Mesendoderm (in vitro differentiated cells): ENCODE results near the gene RPP25.
A peak's percentile ranks its signal among the peaks of the same experiment; 100 is the strongest.

ENCODE experiments used
- DNase-seq: peaks from one replicate; pipeline ENCODE4 v3.0.0; 2013
- H2AK5ac ChIP-seq: 2 replicates; pipeline ENCODE4 v1.6.1; 2013; ENCODE audit warnings: low read length, inconsistent platforms
- H2BK120ac ChIP-seq: 2 replicates; pipeline ENCODE4 v1.6.1; 2013; ENCODE audit warnings: low read depth, mild to moderate bottlenecking, low read length, moderate library complexity, mixed read lengths
- H2BK15ac ChIP-seq: replicated peaks from 2 replicates; pipeline ENCODE4 v1.6.1; 2013; ENCODE audit warnings: low read depth, mild to moderate bottlenecking, moderate library complexity
- H2BK5ac ChIP-seq: 2 replicates; pipeline ENCODE4 v1.6.1; 2013; ENCODE audit warnings: low read length, inconsistent platforms
- H3K18ac ChIP-seq: 2 replicates; pipeline ENCODE4 v1.6.1; 2013; ENCODE audit warnings: mild to moderate bottlenecking, low read length, mixed read lengths
- H3K23ac ChIP-seq: one replicate; pipeline ENCODE4 v1.6.1; 2013; ENCODE audit warnings: low read length
- H3K27ac ChIP-seq: 2 replicates; pipeline ENCODE4 v1.5.1; 2013; ENCODE audit warnings: low read depth, mild to moderate bottlenecking, inconsistent platforms, low read length, moderate library complexity
- H3K27me3 ChIP-seq: 2 replicates; pipeline ENCODE4 v1.6.1; 2013; ENCODE audit warnings: low read length, control low read depth, mild to moderate bottlenecking, inconsistent platforms; ENCODE audit not compliant: insufficient read depth, poor library complexity
- H3K36me3 ChIP-seq: 2 replicates; pipeline ENCODE4 v1.6.1; 2013; ENCODE audit warnings: low read length, inconsistent platforms; ENCODE audit not compliant: control insufficient read depth, insufficient read depth
- H3K4ac ChIP-seq: one replicate; pipeline ENCODE4 v1.6.1; 2013; ENCODE audit warnings: low read depth, mild to moderate bottlenecking, low read length, moderate library complexity
- H3K4me1 ChIP-seq: 2 replicates; pipeline ENCODE4 v1.6.1; 2013; ENCODE audit warnings: low read depth, low read length, inconsistent platforms; ENCODE audit not compliant: control insufficient read depth
- H3K4me2 ChIP-seq: 2 replicates; pipeline ENCODE4 v1.6.1; 2013; ENCODE audit warnings: low read length
- H3K4me3 ChIP-seq: 2 replicates; pipeline ENCODE4 v1.5.1; 2013; ENCODE audit warnings: mild to moderate bottlenecking, low read length
- H3K56ac ChIP-seq: one replicate; pipeline ENCODE4 v1.6.1; 2013; ENCODE audit warnings: low read length
- H3K79me1 ChIP-seq: 2 replicates; pipeline ENCODE4 v1.6.1; 2013; ENCODE audit warnings: low read length, inconsistent platforms
- H3K79me2 ChIP-seq: 2 replicates; pipeline ENCODE4 v1.6.1; 2013; ENCODE audit warnings: mild to moderate bottlenecking, low read length; ENCODE audit not compliant: control insufficient read depth, insufficient read depth
- H3K9ac ChIP-seq: 2 replicates; pipeline ENCODE4 v1.6.1; 2013; ENCODE audit warnings: low read length, inconsistent platforms
- H4K5ac ChIP-seq: one replicate; pipeline ENCODE4 v1.6.1; 2013; ENCODE audit warnings: low read length
- H4K8ac ChIP-seq: one replicate; pipeline ENCODE4 v1.6.1; 2013; ENCODE audit warnings: low read depth, mild to moderate bottlenecking, control low read depth, low read length, moderate library complexity
- WGBS: extraction: QIAGEN DNeasy Blood & Tissue Kit; methylation state at CpG from one replicate; pipeline ENCODE4 v1.1.7; 2013; ENCODE audit warnings: low lambda C conversion rate, missing lambda C conversion rate; ENCODE audit not compliant: insufficient coverage; ENCODE audit errors: extremely low coverage; 5-methylcytosine and 5-hydroxymethylcytosine counted together

The RPP25 gene

DNA sequence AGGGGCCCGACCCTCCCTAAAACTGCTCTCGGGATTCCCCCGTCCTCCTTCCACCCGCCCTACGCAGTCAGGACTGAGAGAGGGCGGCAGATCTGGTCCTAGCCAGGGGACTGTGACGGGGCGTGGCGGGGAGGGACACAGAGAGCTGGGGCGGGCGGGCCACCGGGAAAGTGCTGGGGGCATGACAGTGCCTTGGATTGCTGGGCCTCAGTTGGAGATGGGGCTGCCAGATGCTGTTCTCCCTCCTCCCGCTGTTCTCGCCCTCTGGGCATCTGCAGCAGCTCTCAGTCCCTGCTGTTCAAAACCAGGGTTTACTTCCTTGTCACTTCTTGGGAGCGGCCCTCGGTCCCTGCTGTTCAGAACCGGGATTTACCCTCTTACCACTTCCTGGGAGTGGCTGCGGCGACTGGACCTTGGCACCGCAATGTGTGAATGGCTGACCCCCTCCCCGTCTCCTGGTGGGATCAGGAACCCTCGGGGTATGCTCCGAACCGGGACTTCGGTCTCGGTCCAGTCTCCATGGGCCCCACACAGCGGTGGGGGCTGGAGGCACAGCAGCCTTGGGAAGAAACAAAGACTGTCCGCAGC lies 1.8 kb upstream of the RPP25 start:
- Histone ChIP-seq H2BK120ac (no peak overlapping the region), H3K4ac (no peak overlapping the region), H3K4me2 (peak overlapping the region; percentile 73), H3K27me3 (peaks cover 24% of the 10 kb centered on the region), H2AK5ac (no peak overlapping the region), H3K23ac (no peak overlapping the region), H3K36me3 (no peaks in the 10 kb centered on the region), H3K18ac (no peak overlapping the region), H3K9ac (no peak overlapping the region), H2BK15ac (no peak overlapping the region), H4K5ac (no peak overlapping the region), H4K8ac (no peak overlapping the region), H3K56ac (peak overlapping the region; percentile 0), H3K4me1 (peaks cover 12% of the 10 kb centered on the region), H3K79me2 (no peaks in the 10 kb centered on the region), H2BK5ac (no peak overlapping the region), H3K27ac (no peak overlapping the region), H3K4me3 (no peak overlapping the region), H3K79me1 (no peaks in the 10 kb centered on the region)
- WGBS, result no CpG with 5 or more reads among the region's 28 CpGs
- peak; percentile 83 for DNase-seq

DNA sequence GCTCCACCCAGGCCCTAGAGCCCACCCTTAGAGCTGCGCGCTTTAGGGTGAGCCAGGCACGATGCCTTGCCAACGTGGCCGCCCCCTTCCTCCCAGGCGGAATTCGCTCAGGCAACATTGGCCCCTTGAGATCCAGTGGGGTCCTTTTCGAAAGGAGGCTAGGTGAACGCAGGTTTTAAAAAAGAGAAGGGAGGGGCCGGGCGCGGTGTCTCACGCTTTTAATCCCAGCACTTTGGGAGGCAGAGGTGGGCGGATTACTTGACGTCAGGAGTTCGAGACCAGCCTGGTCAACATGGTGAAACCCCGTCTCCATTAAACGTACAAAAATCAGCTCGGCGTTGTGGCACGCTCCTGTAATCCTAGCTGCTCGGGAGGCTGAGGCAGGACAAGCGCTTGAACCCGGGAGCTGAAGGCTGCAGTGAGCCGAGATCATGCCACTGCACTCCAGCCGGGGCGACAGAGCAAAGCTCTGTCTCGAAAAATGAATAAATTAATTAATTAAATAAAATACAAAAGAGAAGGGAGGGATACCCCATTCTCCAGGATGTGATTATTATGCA lies 984 bp upstream of the RPP25 start:
- no peaks in the 10 kb centered on the region for H3K79me1 ChIP-seq
- no peak overlapping the region for H3K27ac ChIP-seq
- peak overlapping the region; percentile 90 for H3K4me2 ChIP-seq
- H3K23ac ChIP-seq, result no peak overlapping the region
- no peak overlapping the region for H3K18ac ChIP-seq
- no peaks in the 10 kb centered on the region for H3K79me2 ChIP-seq
- H2BK120ac ChIP-seq, result no peak overlapping the region
- H3K27me3 ChIP-seq, result peaks cover 24% of the 10 kb centered on the region
- no peak overlapping the region for H4K8ac ChIP-seq
- H2BK5ac ChIP-seq, result no peak overlapping the region
- peak overlapping the region; percentile 72 for H3K9ac ChIP-seq
- no CpG with 5 or more reads among the region's 28 CpGs for WGBS
- peak overlapping the region; percentile 85 for H3K56ac ChIP-seq
- no peak overlapping the region for H3K4ac ChIP-seq
- no peak for DNase-seq
- H2AK5ac ChIP-seq, result no peak overlapping the region
- H4K5ac ChIP-seq, result no peak overlapping the region
- no peak overlapping the region for H2BK15ac ChIP-seq
- no peaks in the 10 kb centered on the region for H3K36me3 ChIP-seq
- no peak overlapping the region for H3K4me3 ChIP-seq
- H3K4me1 ChIP-seq, result peaks cover 12% of the 10 kb centered on the region

DNA sequence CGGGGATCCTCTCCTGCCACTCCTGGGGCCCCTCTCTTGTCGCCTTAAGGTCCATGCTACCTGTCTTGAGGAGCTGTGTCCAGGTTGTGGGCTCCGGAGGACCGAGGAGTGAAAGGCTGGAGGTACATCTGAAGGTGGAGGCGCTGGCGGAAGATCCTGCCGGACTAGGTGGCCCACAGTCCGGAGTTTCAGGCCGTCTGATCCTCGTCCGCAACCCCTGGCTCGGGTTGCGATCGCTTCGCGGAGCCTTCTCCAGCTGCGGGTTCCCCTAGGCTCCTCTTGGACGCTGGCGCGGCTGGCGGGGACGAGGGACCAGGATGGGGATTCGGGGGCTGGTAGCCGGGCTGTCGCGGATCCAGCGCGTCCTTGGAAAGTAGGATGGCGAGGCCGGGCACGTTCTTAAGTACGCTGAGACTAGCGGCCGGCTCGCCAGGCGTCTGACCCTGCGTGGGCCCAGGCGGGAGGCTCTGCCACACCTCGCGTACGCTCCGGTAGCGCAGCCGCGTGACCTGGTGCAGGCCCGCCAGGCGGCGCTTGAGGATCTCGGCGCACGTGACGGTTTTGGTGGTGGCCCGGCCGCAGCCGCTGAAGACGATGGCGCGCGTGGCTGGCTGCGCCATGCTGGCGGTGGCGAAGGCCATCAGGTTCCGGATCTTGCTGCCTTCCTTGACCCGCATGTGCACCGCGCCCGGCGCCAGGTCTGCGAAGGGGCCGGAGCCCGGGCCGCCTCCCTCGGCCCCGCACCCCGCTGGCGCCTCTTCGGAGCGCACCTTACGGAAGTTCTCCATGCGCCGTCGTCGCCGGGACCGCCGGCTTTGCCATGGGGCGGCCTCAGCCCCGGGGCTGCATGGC lies 550 bp downstream of the RPP25 start:
- H3K79me1 ChIP-seq, result no peaks in the 10 kb centered on the region
- H3K4me3 ChIP-seq, result no peak overlapping the region
- H3K36me3 ChIP-seq, result no peaks in the 10 kb centered on the region
- no peak overlapping the region for H3K27ac ChIP-seq
- H4K8ac ChIP-seq, result no peak overlapping the region
- peak overlapping the region; percentile 84 for H3K56ac ChIP-seq
- no peak overlapping the region for H3K4ac ChIP-seq
- H3K4me1 ChIP-seq, result peaks cover 12% of the 10 kb centered on the region
- no peak overlapping the region for H2BK120ac ChIP-seq
- peak overlapping the region; percentile 15 for H3K23ac ChIP-seq
- H3K9ac ChIP-seq, result peak overlapping the region; percentile 70
- H3K79me2 ChIP-seq, result no peaks in the 10 kb centered on the region
- peak overlapping the region; percentile 83 for H3K4me2 ChIP-seq
- no peak overlapping the region for H4K5ac ChIP-seq
- no peak overlapping the region for H2AK5ac ChIP-seq
- peak; percentile 75 for DNase-seq
- peaks cover 24% of the 10 kb centered on the region for H3K27me3 ChIP-seq
- H2BK5ac ChIP-seq, result no peak overlapping the region
- H2BK15ac ChIP-seq, result no peak overlapping the region
- peak overlapping the region; percentile 55 for H3K18ac ChIP-seq
- no CpG with 5 or more reads among the region's 88 CpGs for WGBS

DNA sequence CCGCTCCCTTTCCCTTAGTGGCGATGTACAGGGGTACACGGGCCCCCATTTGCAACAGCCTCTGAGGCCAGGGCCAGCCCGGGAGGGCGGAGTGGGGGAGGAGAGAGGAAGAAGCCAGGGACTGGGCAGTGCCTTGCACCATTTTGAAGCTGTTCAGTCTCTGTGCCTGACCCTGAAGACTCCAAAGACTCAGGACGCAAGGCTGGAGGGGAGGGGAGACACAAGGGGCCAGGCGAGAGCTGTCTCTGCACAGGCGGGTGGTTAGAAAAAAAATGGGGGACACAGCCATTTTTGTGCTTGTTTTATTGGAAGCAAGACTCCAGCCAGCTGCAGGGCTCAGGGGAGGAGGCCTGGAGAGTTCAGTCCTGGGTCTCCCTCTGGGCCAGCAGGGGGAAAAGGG lies 1.6 kb downstream of the RPP25 start:
- Histone ChIP-seq H4K5ac (no peak overlapping the region), H3K23ac (no peak overlapping the region), H3K4me1 (peaks cover 12% of the 10 kb centered on the region), H3K79me1 (no peaks in the 10 kb centered on the region), H3K56ac (peak overlapping the region; percentile 30), H2BK120ac (no peak overlapping the region), H3K4ac (no peak overlapping the region), H3K18ac (no peak overlapping the region), H2BK5ac (no peak overlapping the region), H4K8ac (no peak overlapping the region), H3K79me2 (no peaks in the 10 kb centered on the region), H3K27ac (no peak overlapping the region), H2AK5ac (no peak overlapping the region), H3K9ac (peak overlapping the region; percentile 9), H3K27me3 (peaks cover 23% of the 10 kb centered on the region), H3K36me3 (no peaks in the 10 kb centered on the region), H3K4me2 (no peak overlapping the region), H3K4me3 (no peak overlapping the region), H2BK15ac (no peak overlapping the region)
- no peak for DNase-seq
- no CpG with 5 or more reads among the region's 8 CpGs for WGBS

DNA sequence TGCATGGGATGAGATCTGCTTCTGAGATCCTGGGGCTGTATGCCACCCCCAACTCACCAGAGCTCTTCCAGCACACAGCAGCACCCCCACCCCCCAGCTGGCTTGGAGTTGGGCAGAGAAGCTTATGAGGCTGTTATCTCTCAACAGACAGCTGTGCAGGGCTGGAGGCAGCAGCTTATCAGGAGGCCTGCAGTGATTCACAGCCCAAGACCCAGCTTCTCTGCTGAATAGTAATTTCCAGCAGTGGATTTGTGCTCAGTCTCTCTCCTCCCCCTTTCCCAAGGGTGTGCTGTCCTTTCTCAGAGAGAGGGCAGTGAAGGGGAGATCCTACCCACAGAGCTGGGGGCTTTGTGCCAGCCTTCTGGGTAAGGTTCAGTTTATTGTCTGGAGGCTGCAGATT lies 2.1 kb downstream of the RPP25 start:
- no peak overlapping the region for H3K4me2 ChIP-seq
- H3K56ac ChIP-seq, result peak overlapping the region; percentile 30
- H2AK5ac ChIP-seq, result no peak overlapping the region
- no peak overlapping the region for H3K27ac ChIP-seq
- H2BK15ac ChIP-seq, result no peak overlapping the region
- no peaks in the 10 kb centered on the region for H3K79me2 ChIP-seq
- no peak overlapping the region for H4K8ac ChIP-seq
- peak overlapping the region; percentile 9 for H3K9ac ChIP-seq
- H3K4me1 ChIP-seq, result peaks cover 12% of the 10 kb centered on the region
- no peak overlapping the region for H2BK120ac ChIP-seq
- no peak overlapping the region for H3K4ac ChIP-seq
- H3K18ac ChIP-seq, result no peak overlapping the region
- peak; percentile 85 for DNase-seq
- no peak overlapping the region for H3K4me3 ChIP-seq
- no peak overlapping the region for H2BK5ac ChIP-seq
- H3K36me3 ChIP-seq, result no peaks in the 10 kb centered on the region
- no peak overlapping the region for H3K23ac ChIP-seq
- H3K79me1 ChIP-seq, result no peaks in the 10 kb centered on the region
- H3K27me3 ChIP-seq, result peaks cover 18% of the 10 kb centered on the region
- H4K5ac ChIP-seq, result no peak overlapping the region
